ENCODE results near the gene FOXJ1. TPM values are rescaled to one million over a fixed set of nuclear protein-coding genes. Genes with fewer than 3 reads are reported as not detected.

The FOXJ1 gene
- total and polyA plus RNA-seq, 2 of the 4 experiments (the other 2 are of a cell fraction), result 0.05 TPM; not detected in 1

GRCh38 chr17:76089680-76090516 is 51.1 kb downstream of the FOXJ1 start:
- peaks cover 76% of the 10 kb centered on the region for H3K36me3 ChIP-seq (ENCODE audit: control insufficient read depth, insufficient read depth, low read length)
- POLR2A ChIA-PET (ENCODE audit: unreplicated experiment), result no interaction called here
- CTCF ChIA-PET, result no interaction called here

More at GRCh38 chr17:76089680-76090516, 51.1 kb downstream of the FOXJ1 start:
- Histone ChIP-seq H3K4me2 (ENCODE audit: low read depth, low read length) (no peak overlapping the region), H4K20me1 (ENCODE audit: insufficient read depth, low read length) (no peaks in the 10 kb centered on the region; the same call in 1 of the 2 replicates), H3K9me3 (ENCODE audit: control insufficient read depth, insufficient read depth, low read length) (no peaks in the 10 kb centered on the region), H2BK20ac (ENCODE audit: low read depth, low read length) (no peak overlapping the region), H2AFZ (replicated peaks; ENCODE audit: low read length, poor library complexity) (peak overlapping the region; percentile 51), H3K4me1 (ENCODE audit: control insufficient read depth, insufficient read depth, low read length) (no peaks in the 10 kb centered on the region), H4K8ac (ENCODE audit: low read depth in 2 of 2, low read length in 2 of 2) (no peak overlapping the region), H3K14ac (replicated peaks; ENCODE audit: low read depth, low read length) (no peak overlapping the region), H3K4ac (ENCODE audit: low read depth, low read length) (no peak overlapping the region), H2BK5ac (ENCODE audit: low read depth, low read length, poor library complexity, severe bottlenecking) (no peak overlapping the region), H3K79me1 (ENCODE audit: low read depth in 1 of 2, low read length in 2 of 2) (peaks cover 5 to 20% of the 10 kb centered on the region in 2 experiments; a peak in 3 of 4 replicates), H4K5ac (ENCODE audit: low read depth, low read length) (no peak overlapping the region), H3K23ac (ENCODE audit: low read depth, low read length) (no peak overlapping the region), H2BK120ac (ENCODE audit: low read depth, low read length) (no peak overlapping the region), H4K91ac (ENCODE audit: insufficient read depth, low read depth, low read length) (no peak overlapping the region), H3K4me3 (ENCODE audit: insufficient read depth, low read depth, low read length) (no peak overlapping the region), H3K56ac (ENCODE audit: extremely low read depth, insufficient read depth, low read length) (no peak overlapping the region), H2BK15ac (ENCODE audit: low read depth, low read length) (no peak overlapping the region), H2AK9ac (replicated peaks; ENCODE audit: low read depth, low read length, poor library complexity) (peak overlapping the region; percentile 28), H3K18ac (ENCODE audit: low read depth, low read length) (no peak overlapping the region), H3K9me1 (ENCODE audit: insufficient read depth, low read length) (no peaks in the 10 kb centered on the region), H3K9ac (ENCODE audit: low read depth, low read length) (no peak overlapping the region), H3K27me3 (ENCODE audit: control insufficient read depth, insufficient read depth, low read length) (no peaks in the 10 kb centered on the region), H3K27ac (ENCODE audit: insufficient read depth, low read length) (no peak overlapping the region), H2AK5ac (ENCODE audit: low read depth, low read length) (no peak overlapping the region)
- intact Hi-C loops (cut with micrococcal nuclease), result no loop called here
- BruUV-seq (replicated peaks), result no TSS peak
- in situ Hi-C loops (cut with MboI; ENCODE audit: low sequenced_read_pairs), result no loop called here
- dilution Hi-C loops (cut with HindIII; ENCODE audit: low sequenced_read_pairs, unreplicated experiment), result no loop called here
- ATAC-seq (ENCODE audit: low read depth), result no peak
- WGBS, 2 experiments (ENCODE audit: extremely low coverage in 2 of 2, insufficient read length in 1 of 2), result 93% methylated on average over 21 of the region's 32 CpGs; no CpG with 5 or more reads in 1 of the 2 experiments
- DNase-seq, result no peak
- no peak for TF ChIP-seq RCOR1 (IDR thresholded peaks at IDR 0.05; ENCODE audit: insufficient replicate concordance, low read length)
- no peak for TF ChIP-seq RAD21 (IDR thresholded peaks at IDR 0.05; ENCODE audit: low read length)
- no peak for TF ChIP-seq BHLHE40 (IDR thresholded peaks at IDR 0.05; ENCODE audit: low read depth, low read length)
- no peak for TF ChIP-seq CTCF (conservative IDR thresholded peaks at IDR 0.05; ENCODE audit: low read depth, low read length)
- TF ChIP-seq CHD1 (IDR thresholded peaks at IDR 0.05; ENCODE audit: low read depth, low read length), result no peak
- TF ChIP-seq USF2 (IDR thresholded peaks at IDR 0.05; ENCODE audit: low read depth, low read length), result no peak
- TF ChIP-seq MAFK (IDR thresholded peaks at IDR 0.05; ENCODE audit: low read depth, low read length), result no peak
- TF ChIP-seq CEBPB (IDR thresholded peaks at IDR 0.05; ENCODE audit: low read depth, low read length), result no peak
- no peak for TF ChIP-seq NFE2L2 (IDR thresholded peaks at IDR 0.05; ENCODE audit: low read depth, low read length)
- TF ChIP-seq SMC3 (IDR thresholded peaks at IDR 0.05; ENCODE audit: low read depth, low read length), result no peak

Data from IMR-90 (cell line).